PC-9 (cell line): Measurements from ENCODE around the gene ZNF777. TPM values are rescaled to one million over a fixed set of nuclear protein-coding genes. Genes with fewer than 3 reads are reported as not detected.

ENCODE experiments used
- BruUV-seq: library from RNA; stranded (reverse); fragments of 400-500 nt; replicated peaks from 2 replicates; lab custom pipeline; 2021; lab: Mats Ljungman, UMichigan
- CTCF ChIA-PET: fragments of 300-600 bp; sonication (Branson Sonifier 250); formaldehyde crosslinking; loops from one replicate; lab custom pipeline; 2022; ENCODE audit warnings: antibody characterized with exemption; lab: Charles Lee
- POLR2A ChIA-PET: fragments of 300-600 bp; sonication (Branson Sonifier 250); formaldehyde crosslinking; loops from one replicate; lab custom pipeline; 2022; ENCODE audit warnings: antibody characterized with exemption; ENCODE audit not compliant: unreplicated experiment; lab: Charles Lee
- DNase-seq, 2 experiments: peaks; one replicate each; pipeline versions ENCODE4 v3.0.0 to v3.0.0-alpha.2; 2015 to 2022; ENCODE audit warnings: mixed read lengths in 1 of 2
- H2AFZ ChIP-seq: fragments of 200-600 bp; sonication (generic); 2 replicates; pipeline ENCODE4 v1.8.1; 2017; ENCODE audit warnings: antibody characterized with exemption
- H3F3A ChIP-seq: fragments of 200-600 bp; sonication (generic); 2 replicates; pipeline ENCODE4 v1.8.1; 2017; ENCODE audit warnings: antibody characterized with exemption, mild to moderate bottlenecking, low read depth; ENCODE audit not compliant: insufficient read depth
- H3K27ac ChIP-seq: fragments of 200-600 bp; sonication (generic); 2 replicates; pipeline ENCODE4 v1.6.1; 2016; ENCODE audit warnings: mixed run types
- H3K27me3 ChIP-seq: fragments of 200-600 bp; sonication (generic); 2 replicates; pipeline ENCODE4 v1.6.1; 2016; ENCODE audit warnings: low read depth, mixed run types; ENCODE audit not compliant: insufficient read depth
- H3K36me3 ChIP-seq: fragments of 200-600 bp; sonication (generic); 2 replicates; pipeline ENCODE4 v1.6.1; 2016; ENCODE audit warnings: low read depth, mixed run types
- H3K4me1 ChIP-seq: fragments of 200-600 bp; sonication (generic); replicated peaks from 2 replicates; pipeline ENCODE4 v1.6.1; 2016; ENCODE audit warnings: mixed run types; ENCODE audit not compliant: insufficient read depth
- H3K4me2 ChIP-seq: fragments of 200-600 bp; sonication (generic); 2 replicates; pipeline ENCODE4 v1.6.1; 2017; ENCODE audit warnings: mixed run types
- H3K4me3 ChIP-seq: fragments of 200-600 bp; sonication (generic); 2 replicates; pipeline ENCODE4 v1.6.1; 2016; ENCODE audit warnings: mixed run types
- H3K79me2 ChIP-seq: fragments of 200-600 bp; sonication (generic); 2 replicates; pipeline ENCODE4 v1.6.1; 2017; ENCODE audit warnings: low read depth, mixed run types
- H3K9me2 ChIP-seq: fragments of 200-600 bp; sonication (generic); 2 replicates; pipeline ENCODE4 v1.8.1; 2017; ENCODE audit warnings: mild to moderate bottlenecking; ENCODE audit not compliant: insufficient read depth
- H3K9me3 ChIP-seq: fragments of 200-600 bp; sonication (generic); 2 replicates; pipeline ENCODE4 v1.8.1; 2016; ENCODE audit warnings: low read depth; ENCODE audit not compliant: insufficient read depth
- H4K20me1 ChIP-seq: fragments of 200-600 bp; sonication (generic); 2 replicates; pipeline ENCODE4 v1.8.1; 2017; ENCODE audit not compliant: insufficient read depth
- CTCF ChIP-seq: fragments of 200-600 bp; sonication (generic); conservative IDR thresholded peaks from 2 replicates; pipeline ENCODE4 v1.6.1; 2017; ENCODE audit warnings: mixed run types, antibody characterized with exemption, mild to moderate bottlenecking, moderate library complexity
- EZH2 ChIP-seq: fragments of 200-600 bp; sonication (generic); IDR thresholded peaks from 2 replicates; pipeline ENCODE4 v1.8.0; 2017; ENCODE audit warnings: antibody characterized with exemption, low read depth
- intact Hi-C: fragments of 100-400 bp; cut with micrococcal nuclease; formaldehyde crosslinking; loops from one replicate; pipeline ENCODE4 v1.10.0; 2022; ENCODE audit not compliant: unreplicated experiment
- total RNA-seq: library from RNA; stranded (reverse); gene quantifications from 2 replicates; pipeline ENCODE4 v1.2.3, GENCODE V29; 2021

The ZNF777 gene
- total RNA-seq, 1 experiment from 2014 or later: 13.3 TPM

- no peaks in the 10 kb centered on the region for H3K27me3 ChIP-seq
- H3K9me2 ChIP-seq: no peaks in the 10 kb centered on the region
- H4K20me1 ChIP-seq: no peaks in the 10 kb centered on the region
- H3K36me3 ChIP-seq: no peaks in the 10 kb centered on the region
- H3K4me2 ChIP-seq: no peak overlapping the region
- H3K27ac ChIP-seq: no peak overlapping the region
- no peak for DNase-seq
- H3K4me1 ChIP-seq: no peaks in the 10 kb centered on the region
- H3F3A ChIP-seq: no peaks in the 10 kb centered on the region; the same call in 1 of the 2 replicates
- no peaks in the 10 kb centered on the region for H3K79me2 ChIP-seq
- TF ChIP-seq EZH2 (no peak), CTCF (no peak)
- no peak overlapping the region for H3K4me3 ChIP-seq
- peaks cover 5% of the 10 kb centered on the region; the same call in 1 of the 2 replicates for H3K9me3 ChIP-seq
- CTCF ChIA-PET: no interaction called here
- POLR2A ChIA-PET: no interaction called here
- intact Hi-C loops: no loop called here
- BruUV-seq: no TSS peak
- H2AFZ ChIP-seq: no peak overlapping the region
Observed at GRCh38 chr7:149468208-149468607, 7.3 kb upstream of the ZNF777 start.

GRCh38 chr7:149467321-149467859 is 6.5 kb upstream of the ZNF777 start:
- BruUV-seq: no TSS peak
- H3K4me1 ChIP-seq: no peaks in the 10 kb centered on the region
- no peak overlapping the region for H3K4me3 ChIP-seq
- TF ChIP-seq CTCF: no peak
- TF ChIP-seq EZH2: no peak
- POLR2A ChIA-PET: interaction anchor here (0.6 kb wide), 1 partner anchor 1555 kb away, joined by 3 read pairs; no protein-coding TSS in a partner anchor
- H3K9me3 ChIP-seq: peaks cover 5% of the 10 kb centered on the region; the same call in 1 of the 2 replicates
- H3K79me2 ChIP-seq: no peaks in the 10 kb centered on the region
- CTCF ChIA-PET: no interaction called here
- no peaks in the 10 kb centered on the region for H3K27me3 ChIP-seq
- H3K27ac ChIP-seq: no peak overlapping the region
- no peaks in the 10 kb centered on the region for H3K9me2 ChIP-seq
- no peaks in the 10 kb centered on the region for H4K20me1 ChIP-seq
- H2AFZ ChIP-seq: no peak overlapping the region
- intact Hi-C loops: no loop called here
- no peaks in the 10 kb centered on the region for H3K36me3 ChIP-seq
- no peak for DNase-seq
- no peak overlapping the region for H3K4me2 ChIP-seq
- no peaks in the 10 kb centered on the region; the same call in 1 of the 2 replicates for H3F3A ChIP-seq

- TF ChIP-seq EZH2 (no peak), CTCF (no peak)
- ChIA-PET CTCF (interaction anchor here (0.6 kb wide), 1 partner anchor 400 kb away, joined by 3 read pairs; no protein-coding TSS in a partner anchor), POLR2A (no interaction called here)
- Histone ChIP-seq H3K9me3 (peaks cover 5% of the 10 kb centered on the region; the same call in 1 of the 2 replicates), H3K36me3 (no peaks in the 10 kb centered on the region), H3K27ac (no peak overlapping the region), H3K4me1 (no peaks in the 10 kb centered on the region), H3F3A (no peaks in the 10 kb centered on the region; the same call in 1 of the 2 replicates), H3K27me3 (no peaks in the 10 kb centered on the region), H3K4me2 (no peak overlapping the region), H4K20me1 (no peaks in the 10 kb centered on the region), H2AFZ (no peak overlapping the region), H3K9me2 (no peaks in the 10 kb centered on the region), H3K79me2 (no peaks in the 10 kb centered on the region), H3K4me3 (no peak overlapping the region)
- intact Hi-C loops: no loop called here
- DNase-seq: no peak
- BruUV-seq: no TSS peak
Observed at GRCh38 chr7:149466364-149466763, 5.5 kb upstream of the ZNF777 start.
